ENCODE data around the gene GRIA1.
"Not testable (repeated sequence)": the region's sequence is repeated elsewhere in the genome, so short reads cannot be mapped to it uniquely, and the experiment has no call there.

Gene GRIA1

DNA sequence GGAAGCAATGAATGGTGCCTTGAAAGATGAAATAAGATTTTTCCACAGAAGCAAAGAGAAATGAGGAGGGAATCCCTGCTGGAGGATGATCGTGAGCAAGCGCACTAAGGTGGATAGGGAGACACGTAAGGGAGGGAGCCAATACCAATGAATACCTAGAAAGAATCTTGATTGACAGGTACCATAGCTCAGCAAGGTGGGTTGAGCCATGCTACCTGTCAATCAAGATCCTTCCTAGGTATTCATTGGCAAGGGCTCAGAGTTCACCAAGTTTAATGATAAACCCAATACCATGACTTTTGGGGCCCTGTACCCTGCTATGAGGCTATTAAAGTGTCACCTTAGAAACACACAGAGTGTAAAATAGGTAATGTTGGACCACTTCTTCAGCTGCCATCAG is 226.8 kb downstream of the GRIA1 start:
- TF ChIP-seq EZH2phosphoT487 (IDR thresholded peaks at IDR 0.05; ENCODE audit: low read depth), result no peak
- TF ChIP-seq, protein P1, sequence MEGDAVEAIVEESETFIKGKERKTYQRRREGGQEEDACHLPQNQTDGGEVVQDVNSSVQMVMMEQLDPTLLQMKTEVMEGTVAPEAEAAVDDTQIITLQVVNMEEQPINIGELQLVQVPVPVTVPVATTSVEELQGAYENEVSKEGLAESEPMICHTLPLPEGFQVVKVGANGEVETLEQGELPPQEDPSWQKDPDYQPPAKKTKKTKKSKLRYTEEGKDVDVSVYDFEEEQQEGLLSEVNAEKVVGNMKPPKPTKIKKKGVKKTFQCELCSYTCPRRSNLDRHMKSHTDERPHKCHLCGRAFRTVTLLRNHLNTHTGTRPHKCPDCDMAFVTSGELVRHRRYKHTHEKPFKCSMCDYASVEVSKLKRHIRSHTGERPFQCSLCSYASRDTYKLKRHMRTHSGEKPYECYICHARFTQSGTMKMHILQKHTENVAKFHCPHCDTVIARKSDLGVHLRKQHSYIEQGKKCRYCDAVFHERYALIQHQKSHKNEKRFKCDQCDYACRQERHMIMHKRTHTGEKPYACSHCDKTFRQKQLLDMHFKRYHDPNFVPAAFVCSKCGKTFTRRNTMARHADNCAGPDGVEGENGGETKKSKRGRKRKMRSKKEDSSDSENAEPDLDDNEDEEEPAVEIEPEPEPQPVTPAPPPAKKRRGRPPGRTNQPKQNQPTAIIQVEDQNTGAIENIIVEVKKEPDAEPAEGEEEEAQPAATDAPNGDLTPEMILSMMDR (IDR thresholded peaks at IDR 0.05; ENCODE audit: low read depth, low read length), result no peak
- Histone ChIP-seq H3K9me3 (ENCODE audit: insufficient read depth, low read length) (no peaks in the 10 kb centered on the region), H3K79me2 (ENCODE audit: low read length) (no peaks in the 10 kb centered on the region), H3K36me3 (replicated peaks; ENCODE audit: low read depth, low read length) (no peaks in the 10 kb centered on the region), H3K27ac (ENCODE audit: low read length) (no peak overlapping the region), H3K4me2 (ENCODE audit: low read length) (no peak overlapping the region), H3K4me3 (ENCODE audit: low read length) (no peak overlapping the region), H3K4me1 (ENCODE audit: low read length) (no peaks in the 10 kb centered on the region), H4K20me1 (ENCODE audit: insufficient read depth, low read length) (no peaks in the 10 kb centered on the region), H2AFZ (ENCODE audit: low read depth, low read length) (no peak overlapping the region), H3K9ac (ENCODE audit: low read length) (no peak overlapping the region), H3K27me3 (ENCODE audit: low read depth, low read length) (no peaks in the 10 kb centered on the region)

DNA sequence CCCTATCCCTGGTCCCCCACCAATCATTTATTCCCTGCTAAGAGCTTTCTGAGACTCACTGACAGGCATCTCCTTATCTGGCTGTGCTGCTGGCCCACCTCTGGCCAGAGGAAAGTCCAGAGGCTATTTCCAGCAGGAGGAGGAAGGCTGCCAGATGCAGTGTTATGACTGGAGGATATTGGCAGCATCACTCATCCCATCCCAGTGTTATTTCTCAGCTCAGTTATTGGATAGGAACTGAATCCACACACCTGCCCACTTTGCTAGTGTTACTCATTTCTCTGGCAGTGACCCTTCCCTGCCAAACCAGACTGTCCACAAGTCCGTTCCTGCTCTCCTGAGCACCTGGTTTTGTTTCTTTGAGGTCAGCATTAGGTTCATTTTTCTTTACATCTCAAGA is 228.2 kb downstream of the GRIA1 start:
- Histone ChIP-seq H3K79me2 (ENCODE audit: low read length) (no peaks in the 10 kb centered on the region), H3K4me1 (ENCODE audit: low read length) (no peaks in the 10 kb centered on the region), H3K9ac (ENCODE audit: low read length) (no peak overlapping the region), H3K27me3 (ENCODE audit: low read depth, low read length) (no peaks in the 10 kb centered on the region), H3K4me2 (ENCODE audit: low read length) (no peak overlapping the region), H3K36me3 (replicated peaks; ENCODE audit: low read depth, low read length) (no peaks in the 10 kb centered on the region), H3K9me3 (ENCODE audit: insufficient read depth, low read length) (no peaks in the 10 kb centered on the region), H3K4me3 (ENCODE audit: low read length) (no peak overlapping the region), H4K20me1 (ENCODE audit: insufficient read depth, low read length) (no peaks in the 10 kb centered on the region), H3K27ac (ENCODE audit: low read length) (no peak overlapping the region), H2AFZ (ENCODE audit: low read depth, low read length) (no peak overlapping the region)
- TF ChIP-seq, protein P1 (IDR thresholded peaks at IDR 0.05; ENCODE audit: low read depth, low read length), result no peak
- no peak for TF ChIP-seq EZH2phosphoT487 (IDR thresholded peaks at IDR 0.05; ENCODE audit: low read depth)

DNA sequence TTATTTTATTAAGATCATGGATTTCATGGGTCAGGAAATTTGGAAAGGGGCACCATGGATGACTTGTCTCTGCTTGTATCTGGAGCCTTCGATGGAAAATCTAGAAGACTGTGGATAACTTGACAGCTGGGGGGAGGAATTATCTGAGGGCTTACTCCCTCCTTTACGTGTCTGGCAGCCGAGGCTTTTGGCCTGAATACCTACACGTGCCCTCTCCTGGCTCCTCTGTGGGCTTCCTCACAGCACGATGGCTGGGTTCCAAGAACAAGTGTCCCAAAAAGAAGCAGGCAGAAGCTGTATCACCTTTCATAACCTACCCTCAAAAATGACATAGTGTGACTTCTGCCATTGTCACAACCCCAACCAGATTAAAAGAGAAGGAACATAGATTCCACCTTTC is 228.9 kb downstream of the GRIA1 start:
- TF ChIP-seq, protein P1 (IDR thresholded peaks at IDR 0.05; ENCODE audit: low read depth, low read length), result no peak
- no peak for TF ChIP-seq EZH2phosphoT487 (IDR thresholded peaks at IDR 0.05; ENCODE audit: low read depth)
- H3K4me2 ChIP-seq (ENCODE audit: low read length), result no peak overlapping the region
- H3K27ac ChIP-seq (ENCODE audit: low read length), result no peak overlapping the region
- H2AFZ ChIP-seq (ENCODE audit: low read depth, low read length), result no peak overlapping the region
- no peaks in the 10 kb centered on the region for H3K36me3 ChIP-seq (replicated peaks; ENCODE audit: low read depth, low read length)
- H4K20me1 ChIP-seq (ENCODE audit: insufficient read depth, low read length), result no peaks in the 10 kb centered on the region
- H3K79me2 ChIP-seq (ENCODE audit: low read length), result no peaks in the 10 kb centered on the region
- H3K4me3 ChIP-seq (ENCODE audit: low read length), result no peak overlapping the region
- no peaks in the 10 kb centered on the region for H3K27me3 ChIP-seq (ENCODE audit: low read depth, low read length)
- H3K4me1 ChIP-seq (ENCODE audit: low read length), result no peaks in the 10 kb centered on the region
- H3K9me3 ChIP-seq (ENCODE audit: insufficient read depth, low read length), result no peaks in the 10 kb centered on the region
- no peak overlapping the region for H3K9ac ChIP-seq (ENCODE audit: low read length)

DNA sequence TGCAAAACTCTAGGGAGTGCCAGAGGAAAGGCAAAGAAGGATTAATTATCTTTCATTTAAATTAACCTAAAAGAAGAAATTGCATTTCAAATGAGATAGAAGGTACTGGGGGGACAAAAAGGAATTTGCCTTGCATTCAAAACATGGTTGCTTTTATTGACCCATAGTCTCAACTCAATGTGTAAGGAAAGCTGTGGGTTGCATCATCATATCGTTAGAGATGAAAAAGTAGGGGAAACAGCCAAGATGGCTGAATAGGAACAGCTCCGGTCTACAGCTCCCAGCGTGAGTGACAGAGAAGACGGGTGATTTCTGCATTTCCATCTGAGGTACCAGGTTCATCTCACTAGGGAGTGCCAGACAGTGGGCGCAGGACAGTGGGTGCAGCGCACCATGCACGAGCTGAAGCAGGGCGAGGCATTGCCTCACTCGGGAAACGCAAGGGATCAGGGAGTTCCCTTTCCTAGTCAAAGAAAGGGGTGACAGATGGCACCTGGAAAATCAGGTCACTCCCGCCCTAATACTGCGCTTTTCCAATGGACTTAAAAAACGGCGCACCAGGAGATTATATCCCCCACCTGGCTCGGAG is 232.6 kb downstream of the GRIA1 start:
- H2AFZ ChIP-seq (ENCODE audit: low read depth, low read length); H3K79me2 ChIP-seq (ENCODE audit: low read length); H3K4me3 ChIP-seq (ENCODE audit: low read length); H4K20me1 ChIP-seq (ENCODE audit: insufficient read depth, low read length); H3K9me3 ChIP-seq (ENCODE audit: insufficient read depth, low read length); H3K4me1 ChIP-seq (ENCODE audit: low read length); H3K36me3 ChIP-seq (replicated peaks; ENCODE audit: low read depth, low read length); H3K9ac ChIP-seq (ENCODE audit: low read length); H3K4me2 ChIP-seq (ENCODE audit: low read length); H3K27ac ChIP-seq (ENCODE audit: low read length); H3K27me3 ChIP-seq (ENCODE audit: low read depth, low read length): not testable (repeated sequence)

DNA sequence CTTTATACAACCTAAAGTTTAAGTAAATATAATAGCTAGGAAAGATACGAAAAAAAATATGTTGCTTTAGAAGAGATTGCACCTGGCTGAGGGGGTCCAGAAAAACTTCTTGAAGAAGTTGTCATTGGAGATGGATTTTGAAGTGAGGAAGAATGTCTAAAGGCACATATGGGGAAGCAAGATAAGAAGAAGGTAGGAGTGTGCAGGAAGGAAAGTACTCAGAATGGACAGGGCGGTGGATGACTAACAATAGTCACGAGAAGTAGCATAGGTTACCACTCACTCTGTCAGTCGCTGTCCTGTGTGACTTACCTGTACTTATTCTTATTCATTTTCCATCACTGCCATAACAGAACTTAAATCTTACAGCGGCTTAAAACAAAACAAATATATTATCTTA is 251.6 kb downstream of the GRIA1 start:
- H3K4me2 ChIP-seq (ENCODE audit: low read length), result no peak overlapping the region
- H3K27me3 ChIP-seq (ENCODE audit: low read depth, low read length), result no peaks in the 10 kb centered on the region
- no peak overlapping the region for H3K4me3 ChIP-seq (ENCODE audit: low read length)
- TF ChIP-seq, protein P1 (IDR thresholded peaks at IDR 0.05; ENCODE audit: low read depth, low read length), result no peak
- no peak for TF ChIP-seq EZH2phosphoT487 (IDR thresholded peaks at IDR 0.05; ENCODE audit: low read depth)
- no peak overlapping the region for H3K27ac ChIP-seq (ENCODE audit: low read length)
- no peaks in the 10 kb centered on the region for H3K4me1 ChIP-seq (ENCODE audit: low read length)
- no peak overlapping the region for H2AFZ ChIP-seq (ENCODE audit: low read depth, low read length)
- H3K9ac ChIP-seq (ENCODE audit: low read length), result no peak overlapping the region
- no peaks in the 10 kb centered on the region for H3K36me3 ChIP-seq (replicated peaks; ENCODE audit: low read depth, low read length)
- no peaks in the 10 kb centered on the region for H3K79me2 ChIP-seq (ENCODE audit: low read length)
- no peaks in the 10 kb centered on the region for H4K20me1 ChIP-seq (ENCODE audit: insufficient read depth, low read length)
- no peaks in the 10 kb centered on the region for H3K9me3 ChIP-seq (ENCODE audit: insufficient read depth, low read length)
